ENCODE measurements around the gene ELOF1. TPM values are rescaled to one million over a fixed set of nuclear protein-coding genes. Genes with fewer than 3 reads are reported as not detected.
A peak's percentile ranks its signal among the peaks of the same experiment; 100 is the strongest.

ELOF1 gene
- total and polyA plus RNA-seq, 2 donors (not counting 3 experiments of a cell fraction or from before 2014, with no cell fraction given): 49.9 to 80.2 TPM

GRCh38 chr19:11551603-11552235 lies 7.3 kb downstream of the ELOF1 start:
- no peaks in the 10 kb centered on the region for H3K4me1 ChIP-seq (ENCODE audit: control insufficient read depth, extremely low read depth, insufficient read depth, low read length)
- no peaks in the 10 kb centered on the region for H3K9me1 ChIP-seq (replicated peaks; ENCODE audit: control insufficient read depth, extremely low read depth, insufficient read depth, low read length)
- dilution Hi-C loops (cut with MboI; ENCODE audit: extremely low pct_ligation_motif_present, low sequenced_read_pairs): no loop called here
- no peaks in the 10 kb centered on the region for H3K27me3 ChIP-seq (ENCODE audit: control insufficient read depth in 2 of 2, insufficient read depth in 2 of 2, low read length in 2 of 2)
- FAIRE-seq (no peak), DNase-seq (ENCODE audit: low read depth, low spot score) (no peak)
- no peak overlapping the region for H3K9ac ChIP-seq (replicated peaks; ENCODE audit: extremely low read depth, insufficient read depth, low read length)
- no peak overlapping the region for H3K4me3 ChIP-seq (replicated peaks in 1 of 3; ENCODE audit: insufficient read depth in 1 of 3, low read depth in 1 of 3, low read length in 3 of 3)
- TF ChIP-seq CTCF (IDR thresholded peaks at IDR 0.05; ENCODE audit: extremely low read depth in 1 of 2, insufficient read depth in 1 of 2, low read depth in 1 of 2, low read length in 2 of 2) (peak; percentile 28 to 53), MYC (IDR thresholded peaks at IDR 0.05; ENCODE audit: low read depth, low read length) (no peak)
- no peaks in the 10 kb centered on the region for H4K20me1 ChIP-seq (replicated peaks; ENCODE audit: control insufficient read depth, extremely low read depth, insufficient read depth, low read length)
- H3K27ac ChIP-seq (ENCODE audit: insufficient read depth, low read depth, low read length): no peak overlapping the region
- H3K36me3 ChIP-seq (ENCODE audit: control insufficient read depth in 2 of 2, extremely low read depth in 1 of 2, insufficient read depth in 2 of 2, low read length in 2 of 2): peaks cover 0 to 20% of the 10 kb centered on the region in 2 experiments
- intact Hi-C loops (cut with micrococcal nuclease): no loop called here
- H3K79me2 ChIP-seq (ENCODE audit: control insufficient read depth, insufficient read depth, low read length): peaks cover 5% of the 10 kb centered on the region
- no peak overlapping the region for H3K4me2 ChIP-seq (ENCODE audit: insufficient read depth, low read length)
- no TSS peak for BruUV-seq (replicated peaks)
- CTCF ChIA-PET: interaction anchor here (0.6 to 1.6 kb wide), 4 partner anchors 10 to 258 kb away, joined by 3 to 5 read pairs (median 4); no protein-coding TSS in a partner anchor
- H2AFZ ChIP-seq (ENCODE audit: low read depth, low read length): no peak overlapping the region
- no peaks in the 10 kb centered on the region for H3K9me3 ChIP-seq (replicated peaks; ENCODE audit: control insufficient read depth, insufficient read depth, low read length)
- POLR2A ChIA-PET: no interaction called here

- no peaks in the 10 kb centered on the region for H3K9me3 ChIP-seq (replicated peaks; ENCODE audit: control insufficient read depth, insufficient read depth, low read length)
- CTCF ChIA-PET: no interaction called here
- no peak overlapping the region for H3K4me3 ChIP-seq (replicated peaks in 1 of 3; ENCODE audit: insufficient read depth in 1 of 3, low read depth in 1 of 3, low read length in 3 of 3)
These were observed 8.8 kb downstream of the ELOF1 start for GRCh38 chr19:11550265-11550664.

More at GRCh38 chr19:11550265-11550664, 8.8 kb downstream of the ELOF1 start:
- Histone ChIP-seq H3K36me3 (ENCODE audit: control insufficient read depth in 2 of 2, extremely low read depth in 1 of 2, insufficient read depth in 2 of 2, low read length in 2 of 2) (peaks cover 0 to 20% of the 10 kb centered on the region in 2 experiments), H3K4me1 (ENCODE audit: control insufficient read depth, extremely low read depth, insufficient read depth, low read length) (no peaks in the 10 kb centered on the region), H3K4me2 (ENCODE audit: insufficient read depth, low read length) (no peak overlapping the region), H4K20me1 (replicated peaks; ENCODE audit: control insufficient read depth, extremely low read depth, insufficient read depth, low read length) (no peaks in the 10 kb centered on the region), H2AFZ (ENCODE audit: low read depth, low read length) (no peak overlapping the region), H3K9ac (replicated peaks; ENCODE audit: extremely low read depth, insufficient read depth, low read length) (no peak overlapping the region), H3K9me1 (replicated peaks; ENCODE audit: control insufficient read depth, extremely low read depth, insufficient read depth, low read length) (no peaks in the 10 kb centered on the region), H3K79me2 (ENCODE audit: control insufficient read depth, insufficient read depth, low read length) (no peaks in the 10 kb centered on the region), H3K27ac (ENCODE audit: insufficient read depth, low read depth, low read length) (no peak overlapping the region), H3K27me3 (ENCODE audit: control insufficient read depth in 2 of 2, insufficient read depth in 2 of 2, low read length in 2 of 2) (no peaks in the 10 kb centered on the region)
- dilution Hi-C loops (cut with MboI; ENCODE audit: extremely low pct_ligation_motif_present, low sequenced_read_pairs) (no loop called here), intact Hi-C loops (cut with micrococcal nuclease) (no loop called here)
- no peak for FAIRE-seq
- no peak for DNase-seq (ENCODE audit: low read depth, low spot score)
- TF ChIP-seq, protein P1, sequence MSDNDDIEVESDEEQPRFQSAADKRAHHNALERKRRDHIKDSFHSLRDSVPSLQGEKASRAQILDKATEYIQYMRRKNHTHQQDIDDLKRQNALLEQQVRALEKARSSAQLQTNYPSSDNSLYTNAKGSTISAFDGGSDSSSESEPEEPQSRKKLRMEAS (IDR thresholded peaks at IDR 0.05; ENCODE audit: insufficient read depth, insufficient read length): no peak
- no peak for TF ChIP-seq JUN (IDR thresholded peaks at IDR 0.05; ENCODE audit: borderline replicate concordance, insufficient read depth, insufficient read length, low read depth)
- TF ChIP-seq POLR2AphosphoS5 (IDR thresholded peaks at IDR 0.05; ENCODE audit: insufficient read depth, low read depth, low read length): no peak
- no peak for TF ChIP-seq CTCF (IDR thresholded peaks at IDR 0.05; ENCODE audit: extremely low read depth in 1 of 2, insufficient read depth in 1 of 2, low read depth in 1 of 2, low read length in 2 of 2)
- TF ChIP-seq GATA2 (IDR thresholded peaks at IDR 0.05; ENCODE audit: insufficient read depth, insufficient read length, low read depth, low read length): no peak
- TF ChIP-seq EZH2 (IDR thresholded peaks at IDR 0.05; ENCODE audit: borderline replicate concordance, low read depth, low read length, severe bottlenecking): no peak
- TF ChIP-seq MYC (IDR thresholded peaks at IDR 0.05; ENCODE audit: low read depth, low read length): no peak
- no peak for TF ChIP-seq FOS (IDR thresholded peaks at IDR 0.05; ENCODE audit: borderline replicate concordance, insufficient read depth, low read length)
- TF ChIP-seq POLR2A (IDR thresholded peaks at IDR 0.05; ENCODE audit: low read depth, low read length): no peak
- no TSS peak for BruUV-seq (replicated peaks)
- POLR2A ChIA-PET: no interaction called here
